GM19351 (cell line): ENCODE data around the gene RFX1.
"Not testable (repeated sequence)": the region's sequence is repeated elsewhere in the genome, so short reads cannot be mapped to it uniquely, and the experiment has no call there.

Experiments used
- ATAC-seq: cut with Tn5 transposase; IDR thresholded peaks from one replicate; pipeline ENCODE4 v1.9.1; 2021; ENCODE audit warnings: mild to moderate bottlenecking, moderate library complexity; ENCODE audit not compliant: unreplicated experiment

RFX1 gene

DNA sequence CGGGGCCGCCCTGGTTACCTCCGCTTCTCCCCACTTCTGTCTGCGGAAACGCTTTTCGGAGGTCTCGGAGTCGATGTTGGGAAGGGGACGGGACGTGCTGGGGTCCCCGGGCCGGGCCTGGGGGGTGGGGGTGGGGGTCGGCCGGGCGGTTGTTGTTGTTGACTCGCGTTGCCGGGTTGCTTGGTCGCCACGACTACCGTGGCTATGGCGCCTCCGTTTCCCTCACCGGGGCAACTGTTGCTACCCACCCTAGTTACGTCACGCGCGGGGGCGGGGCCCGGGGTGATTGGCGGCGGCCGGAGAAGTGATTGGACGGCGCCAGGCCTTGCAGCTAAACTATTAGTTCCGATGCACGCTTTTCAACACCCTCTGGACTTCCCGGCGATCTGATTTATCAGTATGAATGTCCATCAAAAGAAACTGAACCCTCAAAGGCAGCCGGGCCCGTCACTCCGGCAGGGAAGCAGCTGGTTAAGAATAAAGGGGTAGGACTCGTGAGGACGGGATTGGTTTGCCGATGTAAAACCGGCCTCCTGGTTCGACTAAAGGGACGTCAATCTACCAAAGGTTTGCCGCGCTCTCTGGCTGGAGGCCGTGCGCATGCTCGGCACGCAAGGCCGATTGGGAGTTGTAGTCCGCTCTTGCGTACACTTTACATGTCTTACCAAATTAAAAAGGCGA lies at the start of gene RFX1:
Gene RFX1 (minus strand): TSS at position 236 of the 681 bp plus-strand sequence. CDS start 12,477 bp downstream, outside the sequence.
- peak; percentile 68 for ATAC-seq

DNA sequence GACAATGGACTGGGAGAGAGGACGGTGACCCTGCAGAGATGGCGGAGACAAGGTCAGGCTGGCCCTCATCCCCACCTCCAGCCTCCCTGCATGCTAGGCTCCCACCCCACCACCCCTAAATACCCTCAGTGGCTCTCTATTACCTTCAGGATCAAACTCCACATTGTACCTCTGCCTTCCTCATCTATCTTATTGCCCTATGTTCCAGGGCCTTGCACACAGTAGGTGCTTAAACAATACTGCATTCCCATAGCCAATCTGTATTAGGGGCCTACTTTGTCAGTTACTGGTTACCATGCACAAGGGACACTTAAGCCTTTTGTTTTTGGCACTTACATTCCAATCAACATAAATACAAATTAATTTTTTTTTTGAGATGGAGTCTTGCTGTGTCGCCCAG lies 49.3 kb upstream of the RFX1 start:
- ATAC-seq = no peak

DNA sequence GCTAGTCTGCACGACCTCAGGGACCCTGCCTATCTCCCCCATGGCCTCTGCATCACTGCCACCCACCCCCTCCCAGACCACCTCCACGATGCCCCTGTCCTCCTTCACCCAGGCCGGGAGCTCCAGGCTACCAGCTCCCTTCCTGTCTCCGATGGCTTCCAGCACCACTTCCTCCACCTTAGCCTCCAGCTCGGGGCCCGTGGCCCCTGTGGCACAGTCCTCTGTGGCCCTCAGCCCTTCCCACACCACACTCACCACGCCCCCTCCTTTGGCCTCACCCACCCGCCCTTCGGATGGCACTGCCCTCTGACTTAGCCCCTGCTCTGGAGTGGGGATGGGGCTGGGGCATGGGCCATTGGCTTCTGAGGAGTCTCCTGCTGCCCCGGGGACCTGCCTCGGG lies 48.6 kb upstream of the RFX1 start:
- ATAC-seq = no peak

DNA sequence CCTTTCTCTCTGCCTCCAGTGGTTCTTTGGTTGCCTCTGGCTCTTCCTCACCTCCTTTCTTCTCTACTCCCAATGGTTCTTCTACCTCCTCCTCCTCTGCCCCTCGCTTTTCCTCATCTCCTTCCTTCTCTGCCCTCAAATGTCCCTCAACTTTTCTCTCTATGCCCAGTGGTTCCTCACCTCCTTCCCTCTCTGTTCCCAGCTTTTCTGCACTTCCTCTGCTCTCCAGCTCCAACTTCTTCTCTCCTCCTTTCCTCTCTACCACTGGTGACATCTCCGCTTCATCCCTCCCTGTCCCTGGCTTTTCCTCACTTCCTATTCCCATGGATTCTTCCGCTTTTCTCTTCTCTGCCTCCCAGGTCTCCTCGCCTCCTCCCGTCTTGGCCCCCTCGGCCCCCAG lies 48.0 kb upstream of the RFX1 start:
- ATAC-seq = no peak

- ATAC-seq = no peak
Measured at GRCh38 chr19:14053500-14053899, 47.4 kb upstream of the RFX1 start.

DNA sequence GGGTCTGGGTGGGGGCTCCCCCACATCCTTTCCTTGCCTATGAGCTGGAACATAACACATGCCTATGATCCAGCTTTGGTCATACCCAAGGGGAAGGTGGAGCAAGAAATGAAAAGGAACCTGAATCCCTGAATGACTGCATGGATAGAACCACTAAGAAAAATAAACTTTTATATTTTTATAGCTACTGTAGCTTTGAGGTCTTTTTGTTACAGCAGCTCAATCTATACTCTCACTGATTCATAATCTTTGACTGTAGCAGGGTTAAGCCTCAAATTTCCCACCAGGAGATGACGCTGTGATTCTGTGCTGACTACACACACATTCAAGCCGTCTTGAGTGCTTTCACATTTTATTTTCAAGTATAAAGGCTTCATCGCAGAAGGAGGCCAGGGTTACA lies 46.9 kb upstream of the RFX1 start:
- ATAC-seq = no peak

DNA sequence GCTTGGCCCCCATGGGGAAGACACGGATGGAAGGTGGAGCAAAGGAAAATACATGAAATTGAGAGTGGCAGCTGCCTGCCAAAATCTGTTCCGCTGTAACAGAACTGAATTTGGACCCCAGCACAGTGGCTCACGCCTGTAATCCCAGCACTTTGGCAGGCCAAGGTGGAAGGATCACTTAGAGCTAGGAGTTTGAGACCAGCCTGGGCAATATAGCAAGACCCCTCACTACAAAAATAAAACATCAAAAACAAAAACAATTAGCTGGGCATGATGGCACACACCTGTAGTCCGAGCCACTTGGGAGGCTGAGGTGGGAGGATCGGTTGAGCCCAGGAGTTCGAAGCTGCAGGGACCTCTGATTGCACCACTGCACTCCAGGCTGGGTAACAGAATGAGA lies 46.4 kb upstream of the RFX1 start:
- ATAC-seq = no peak

DNA sequence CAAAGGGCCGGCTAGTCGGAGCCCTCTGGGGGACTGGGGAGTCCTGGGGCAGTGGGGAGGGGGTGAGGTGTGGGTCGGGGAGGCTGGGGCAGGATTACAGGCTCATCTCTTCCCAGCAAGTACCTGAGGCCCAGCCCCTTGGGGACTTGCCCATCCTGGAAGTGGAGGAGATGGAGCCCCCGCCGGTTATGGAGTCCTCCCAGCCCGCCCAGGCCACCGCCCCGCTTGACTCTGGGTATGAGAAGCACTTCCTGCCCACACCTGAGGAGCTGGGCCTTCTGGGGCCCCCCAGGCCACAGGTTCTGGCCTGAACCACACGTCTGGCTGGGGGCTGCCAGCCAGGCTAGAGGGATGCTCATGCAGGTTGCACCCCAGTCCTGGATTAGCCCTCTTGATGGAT lies 45.9 kb upstream of the RFX1 start:
- ATAC-seq = no peak

DNA sequence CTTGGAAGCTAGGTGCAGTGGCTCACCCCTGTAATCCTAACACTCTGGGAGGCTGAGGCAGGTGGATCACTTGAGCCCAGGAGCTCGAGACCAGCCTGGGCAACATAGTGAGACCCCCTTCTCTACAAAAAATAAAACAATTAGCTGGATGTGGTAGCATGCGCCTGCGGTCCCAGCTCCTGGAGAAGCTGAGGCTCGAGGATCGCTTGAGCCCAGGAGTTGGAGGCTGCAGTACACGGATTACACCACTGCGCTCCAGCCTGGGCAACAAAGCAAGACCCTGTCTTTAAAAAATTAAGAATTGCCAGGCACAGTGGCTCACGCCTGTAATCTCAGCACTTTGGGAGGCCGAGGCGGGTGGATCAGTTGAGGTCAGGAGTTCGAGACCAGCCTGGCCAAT lies 44.8 kb upstream of the RFX1 start:
- ATAC-seq = not testable (repeated sequence)

DNA sequence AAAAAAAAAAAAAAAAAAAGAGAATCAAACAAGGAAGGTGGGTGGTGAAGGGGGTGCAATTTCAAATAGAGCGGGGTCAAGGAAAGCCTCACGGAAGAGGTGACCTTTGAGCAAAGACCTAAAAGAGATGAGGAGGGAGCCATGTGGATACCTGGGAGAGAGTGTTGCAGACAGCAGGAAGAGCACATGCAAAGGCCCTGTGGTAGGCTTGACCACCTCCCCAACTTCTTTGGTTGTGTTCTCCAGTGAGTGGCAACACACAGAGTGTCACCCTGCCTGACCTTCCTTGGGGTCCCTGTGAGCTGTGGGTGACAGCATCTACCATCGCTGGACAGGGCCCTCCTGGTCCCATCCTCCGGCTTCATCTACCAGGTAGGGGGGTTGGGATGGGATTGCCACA lies 44.4 kb upstream of the RFX1 start:
- ATAC-seq = no peak

- no peak for ATAC-seq
Measured at GRCh38 chr19:14048443-14049153, 42.5 kb upstream of the RFX1 start.

DNA sequence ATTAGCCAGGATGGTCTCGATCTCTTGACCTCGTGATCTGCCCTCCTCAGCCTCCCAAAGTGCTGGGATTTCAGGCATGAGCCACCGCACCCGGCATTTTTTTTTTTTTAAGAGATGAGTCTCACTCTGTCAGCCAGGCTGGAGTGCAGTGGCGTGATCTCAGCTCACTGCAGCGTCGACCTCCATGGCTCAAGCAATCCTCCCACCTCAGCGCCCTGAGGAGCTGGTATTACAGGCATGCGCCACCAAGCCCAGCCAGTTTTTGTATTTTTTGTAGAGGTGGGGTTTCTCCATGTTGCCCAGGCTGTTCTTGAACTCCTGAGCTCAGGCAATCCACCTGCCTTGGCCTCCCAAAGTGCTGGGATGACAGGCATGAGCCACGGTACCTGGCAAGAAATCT lies 41.7 kb upstream of the RFX1 start:
- not testable (repeated sequence) for ATAC-seq

- not testable (repeated sequence) for ATAC-seq
Measured at GRCh38 chr19:14042659-14043608, 36.8 kb upstream of the RFX1 start.

- no peak for ATAC-seq
Measured at GRCh38 chr19:14039181-14039580, 33.1 kb upstream of the RFX1 start.

DNA sequence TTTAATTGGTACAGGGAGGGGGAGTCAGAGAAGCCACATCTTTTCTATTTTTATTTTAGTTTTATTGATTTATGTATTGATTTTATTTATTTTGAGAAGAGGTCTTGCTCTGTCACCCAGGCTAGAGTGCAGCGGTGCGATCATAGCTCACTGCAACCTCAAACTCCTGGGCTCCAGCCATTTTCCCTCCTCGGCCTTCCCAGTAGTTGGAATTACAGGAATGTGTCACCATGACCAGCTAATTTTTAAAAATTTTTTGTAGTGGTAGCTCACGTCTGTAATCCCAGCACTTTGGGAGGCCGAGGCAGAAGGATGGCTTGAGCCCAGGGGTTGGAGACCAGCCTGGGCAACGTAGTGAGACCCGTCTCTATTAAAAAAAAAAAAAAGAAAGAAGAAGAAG lies 29.6 kb upstream of the RFX1 start:
- ATAC-seq = no peak

- not testable (repeated sequence) for ATAC-seq
Measured at GRCh38 chr19:14035159-14035558, 29.0 kb upstream of the RFX1 start.

GRCh38 chr19:14033946-14034345 lies 27.8 kb upstream of the RFX1 start:
- no peak for ATAC-seq

DNA sequence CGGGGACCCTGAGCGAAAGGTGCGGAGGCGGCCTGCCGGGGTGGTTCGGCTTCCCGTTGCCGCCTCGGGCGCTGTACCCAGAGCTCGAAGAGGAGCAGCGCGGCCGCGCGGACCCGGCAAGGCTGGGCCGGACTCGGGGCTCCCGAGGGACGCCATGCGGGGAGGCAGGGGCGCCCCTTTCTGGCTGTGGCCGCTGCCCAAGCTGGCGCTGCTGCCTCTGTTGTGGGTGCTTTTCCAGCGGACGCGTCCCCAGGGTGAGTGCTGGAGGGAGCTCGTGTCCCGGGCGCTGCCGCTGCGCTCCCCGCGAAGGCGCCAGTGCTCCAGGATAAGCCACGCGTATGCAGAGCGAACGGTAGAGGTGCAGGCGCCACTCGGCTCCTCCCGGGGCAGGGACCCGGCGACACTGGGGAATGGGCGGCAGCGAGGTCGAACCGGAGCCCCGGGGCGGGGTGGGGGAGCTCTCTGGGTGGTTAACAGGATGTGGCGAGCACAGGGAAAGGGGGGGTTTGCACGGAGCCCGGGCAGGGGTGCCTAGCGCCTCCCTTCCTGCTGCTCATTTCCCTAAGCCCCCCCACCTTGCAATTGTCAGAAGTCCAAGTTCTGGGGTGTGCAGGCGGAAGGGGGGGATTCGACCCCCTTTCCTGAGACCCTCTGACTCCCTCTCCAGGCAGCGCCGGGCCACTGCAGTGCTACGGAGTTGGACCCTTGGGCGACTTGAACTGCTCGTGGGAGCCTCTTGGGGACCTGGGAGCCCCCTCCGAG lies 25.8 kb upstream of the RFX1 start, which contains the start of gene IL27RA:
Gene IL27RA (plus strand): TSS at position 44 of the 762 bp plus-strand sequence. CDS start 111 bp downstream, at position 155.
- peak; percentile 47 for ATAC-seq

- ATAC-seq = no peak
Measured at GRCh38 chr19:14030997-14031718, 25.0 kb upstream of the RFX1 start.

GRCh38 chr19:14028901-14029300 lies 22.8 kb upstream of the RFX1 start:
- no peak for ATAC-seq
